ENCODE measurements around the gene RACGAP1. TPM values are rescaled to one million over a fixed set of nuclear protein-coding genes. Genes with fewer than 3 reads are reported as not detected.
A peak's percentile ranks its signal among the peaks of the same experiment; 100 is the strongest.
"Not testable (repeated sequence)": the region's sequence is repeated elsewhere in the genome, so short reads cannot be mapped to it uniquely, and the experiment has no call there.

Gene RACGAP1
- total RNA-seq, 1 donor from 2014 or later: 49.2 TPM

DNA sequence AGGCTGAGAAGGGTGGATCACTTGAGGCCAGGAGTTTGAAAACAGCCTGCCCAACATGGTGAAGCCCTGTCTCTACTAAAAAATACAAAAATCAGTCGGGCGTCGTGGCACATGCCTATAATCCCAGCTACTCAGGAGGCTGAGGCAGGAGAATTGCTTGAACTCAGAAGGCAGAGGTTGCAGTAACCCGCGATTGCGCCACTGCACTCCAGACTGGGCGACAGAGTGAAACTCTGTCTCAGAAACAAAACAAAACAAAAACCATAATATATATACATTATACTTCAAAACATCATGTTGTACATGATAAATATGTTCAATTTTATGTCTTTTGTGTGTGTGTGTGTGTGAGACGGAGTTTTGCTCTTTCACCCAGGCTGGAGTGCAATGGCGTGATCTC, 5.2 kb upstream of the RACGAP1 start:
- not testable (repeated sequence) for DNase-seq (ENCODE audit: low read depth, low spot score)

DNA sequence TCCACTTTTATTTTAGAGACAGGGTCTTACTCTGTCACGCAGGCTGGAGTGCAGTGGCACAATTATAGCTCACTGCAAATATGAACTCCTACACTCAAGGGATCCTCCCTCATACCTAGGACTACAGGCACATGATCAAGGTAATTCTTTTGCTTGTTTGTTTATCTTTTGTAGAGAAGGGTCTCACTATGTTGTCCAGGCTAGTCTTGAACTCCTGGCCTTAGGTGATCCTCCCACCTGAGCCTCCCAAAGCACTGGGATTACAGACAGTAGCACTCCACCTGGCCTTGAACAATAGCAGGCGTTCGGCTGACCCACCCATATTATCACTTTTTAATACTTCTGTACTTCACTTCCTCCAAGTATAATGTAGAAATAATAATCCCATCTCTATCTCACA, 1.4 kb upstream of the RACGAP1 start:
- no peak for DNase-seq (ENCODE audit: low read depth, low spot score)

DNA sequence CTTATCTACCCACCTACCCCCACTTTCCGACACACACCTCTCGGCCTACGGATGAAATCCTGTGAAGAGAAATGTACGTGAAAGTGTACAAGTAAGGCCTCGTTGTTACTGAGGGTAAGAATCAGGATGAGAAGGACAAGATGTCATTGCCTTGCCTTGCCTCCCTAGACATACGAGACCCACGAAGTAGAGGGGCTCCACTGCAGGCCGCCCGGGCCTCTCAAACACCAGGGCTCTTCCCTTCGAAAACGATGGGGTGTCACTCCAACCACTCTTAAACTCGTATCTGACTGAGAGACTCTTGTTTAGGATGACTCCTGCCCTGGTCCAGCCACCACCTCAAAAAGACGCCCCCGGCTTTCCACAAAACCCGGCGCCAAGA, 498 bp downstream of the RACGAP1 start:
- DNase-seq (ENCODE audit: low read depth, low spot score): no peak

DNA sequence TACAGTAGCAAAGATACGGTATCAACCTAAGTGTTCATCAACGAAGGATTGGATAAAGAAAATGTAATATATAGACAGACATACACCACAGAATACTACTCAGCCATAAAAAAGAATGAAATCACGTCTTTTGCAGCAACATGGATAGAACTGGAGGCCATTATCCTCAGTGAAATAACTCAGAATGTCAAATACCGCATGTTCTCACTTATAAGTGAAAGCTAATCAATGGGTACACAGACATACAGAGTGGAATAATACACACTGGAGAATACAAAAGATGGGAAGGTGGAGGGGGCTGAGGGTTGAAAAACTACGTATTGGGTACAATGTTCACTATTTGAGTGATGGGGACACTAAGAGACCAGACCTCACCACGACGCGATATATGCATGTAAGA, 1.1 kb downstream of the RACGAP1 start:
- DNase-seq (ENCODE audit: low read depth, low spot score): no peak

DNA sequence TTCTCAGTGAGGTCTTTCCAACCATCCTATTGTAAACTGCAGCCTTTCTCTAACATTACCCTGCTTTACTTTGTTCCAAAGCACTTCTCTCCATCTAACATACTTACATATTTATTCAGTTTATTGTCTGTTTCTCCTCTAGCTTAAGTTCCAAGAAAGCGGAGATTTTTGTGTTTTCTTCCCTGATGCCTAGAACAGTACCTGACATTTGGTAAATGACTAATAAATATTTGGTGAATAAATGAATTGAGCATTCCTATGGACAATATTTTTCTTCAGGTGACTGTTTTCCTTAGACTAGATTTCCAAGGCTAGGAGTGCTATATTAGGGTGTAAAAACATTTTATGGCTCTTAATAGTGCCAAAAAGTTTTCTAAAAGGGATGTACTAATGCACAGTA, 2.4 kb downstream of the RACGAP1 start:
- no peak for DNase-seq (ENCODE audit: low read depth, low spot score)

- no peak for DNase-seq (ENCODE audit: low read depth, low spot score)
Observed at GRCh38 chr12:50021031-50021430, 4.3 kb downstream of the RACGAP1 start.

DNA sequence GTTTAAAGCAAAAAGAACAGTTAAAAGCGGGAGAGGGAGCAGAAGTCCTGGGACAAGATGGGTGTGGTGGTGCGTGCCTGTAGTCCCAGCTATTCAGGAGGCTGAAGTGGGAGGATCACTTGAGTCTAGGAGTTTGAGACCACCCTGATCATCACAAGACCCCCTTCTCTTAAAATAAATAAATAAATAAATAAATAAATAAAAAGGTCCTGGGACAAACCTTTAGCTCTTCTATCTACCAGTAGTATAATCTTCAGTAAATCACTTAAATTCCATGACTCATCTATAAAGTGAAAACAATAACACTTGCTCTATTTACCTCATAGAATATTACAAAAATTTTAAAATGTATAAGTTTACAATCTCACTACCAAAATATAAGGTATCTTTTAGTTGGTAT, 5.8 kb downstream of the RACGAP1 start:
- no peak for DNase-seq (ENCODE audit: low read depth, low spot score)

DNA sequence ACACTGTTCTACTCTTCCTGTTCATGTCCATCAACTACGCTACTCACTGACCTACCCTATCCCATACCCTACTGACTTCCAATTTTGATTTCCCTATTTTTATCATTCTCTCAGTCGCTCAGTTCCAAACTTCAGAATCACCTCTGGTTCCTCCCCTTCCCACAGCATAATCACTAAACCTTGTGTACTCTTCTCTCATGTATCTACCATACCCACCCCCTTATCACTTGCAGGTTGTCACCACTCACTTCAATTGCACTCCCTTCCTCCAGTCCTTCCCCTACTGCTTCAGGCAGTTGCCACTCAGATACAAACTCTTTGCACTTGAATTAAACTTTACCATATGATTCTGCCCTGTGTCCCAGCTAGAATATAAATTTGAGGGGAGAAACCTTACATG, 6.3 kb downstream of the RACGAP1 start:
- DNase-seq (ENCODE audit: low read depth, low spot score): no peak

DNA sequence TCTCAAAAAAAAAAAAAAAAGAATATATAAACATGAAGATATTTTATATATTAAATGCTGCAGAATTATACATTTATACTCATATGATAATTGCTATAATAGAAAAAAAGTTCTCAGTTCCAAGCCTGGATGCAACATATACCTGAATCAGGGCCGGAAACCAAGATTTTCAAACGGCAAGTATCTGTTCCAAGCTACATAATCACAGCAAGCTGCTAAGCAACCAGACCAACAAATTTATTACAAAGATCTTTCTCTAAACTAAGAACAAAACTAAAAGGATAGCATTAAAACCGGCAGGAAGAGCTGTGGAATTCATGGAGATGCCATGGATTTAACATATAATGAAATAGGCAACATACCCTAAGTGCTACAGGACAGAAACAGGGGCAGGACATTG, 7.1 kb downstream of the RACGAP1 start:
- DNase-seq (ENCODE audit: low read depth, low spot score): no peak

DNA sequence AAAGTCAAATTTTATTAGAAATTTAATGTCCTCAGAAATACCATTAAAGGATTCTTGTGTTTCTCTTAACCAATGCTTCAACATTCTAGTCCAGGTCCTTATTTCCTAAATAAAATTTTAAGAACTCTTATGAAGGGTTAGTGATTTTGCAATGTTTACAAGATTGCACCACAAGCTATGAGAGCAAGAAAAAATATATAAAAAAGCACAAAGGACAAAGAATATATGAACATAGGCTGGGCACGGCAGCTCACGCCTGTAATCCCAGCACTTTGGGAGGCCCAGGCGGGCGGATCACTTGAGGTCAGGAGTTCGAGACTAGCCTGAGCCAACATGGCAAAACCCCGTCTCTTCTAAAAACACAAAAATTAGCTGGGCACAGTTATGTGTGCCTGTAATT, 7.7 kb downstream of the RACGAP1 start:
- no peak for DNase-seq (ENCODE audit: low read depth, low spot score)

DNA sequence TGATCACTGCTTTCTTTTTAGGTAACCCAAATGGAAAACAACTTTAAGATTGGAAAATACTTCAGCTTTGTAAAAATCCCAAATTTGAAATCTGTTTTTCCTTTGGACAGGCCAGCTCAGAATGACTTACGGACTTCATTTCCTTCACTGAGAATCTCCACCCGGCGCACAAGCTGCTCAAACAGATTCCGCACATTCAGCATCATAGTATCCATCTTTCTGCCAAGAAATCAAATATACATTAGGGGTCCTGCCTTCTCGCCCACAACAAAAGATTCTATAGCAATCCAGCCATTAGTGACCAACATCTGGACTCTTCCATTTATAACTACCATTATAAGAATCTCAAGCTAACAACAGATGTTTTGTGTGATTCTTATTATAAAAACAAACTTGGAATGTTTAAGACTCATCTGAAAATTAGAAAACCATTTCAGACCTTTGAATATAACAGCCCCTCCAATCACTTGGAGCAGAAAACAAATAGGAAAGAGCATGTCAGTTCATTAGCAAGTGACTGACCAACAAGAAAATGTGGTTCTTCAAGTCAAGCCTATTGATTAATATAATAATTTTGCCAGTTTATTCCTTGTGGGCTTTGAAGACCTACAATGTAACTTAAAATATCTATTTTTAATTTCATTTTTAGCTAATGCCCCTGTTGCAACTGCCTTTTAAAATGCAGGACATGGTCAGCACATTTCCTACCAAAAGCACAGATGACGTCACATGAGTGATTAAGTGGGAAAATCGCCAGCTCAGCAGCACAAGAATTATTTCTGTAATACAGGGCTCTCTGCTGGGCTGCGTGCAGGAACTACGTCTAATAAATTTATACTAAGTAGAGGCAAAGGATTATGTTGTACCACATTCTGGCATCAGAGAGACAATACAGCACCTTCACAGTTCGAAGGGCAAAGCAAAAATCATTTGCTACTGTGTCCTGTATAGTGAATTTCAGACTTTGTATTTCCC, 8.5 kb downstream of the RACGAP1 start:
- DNase-seq (ENCODE audit: low read depth, low spot score): peak; percentile 26

DNA sequence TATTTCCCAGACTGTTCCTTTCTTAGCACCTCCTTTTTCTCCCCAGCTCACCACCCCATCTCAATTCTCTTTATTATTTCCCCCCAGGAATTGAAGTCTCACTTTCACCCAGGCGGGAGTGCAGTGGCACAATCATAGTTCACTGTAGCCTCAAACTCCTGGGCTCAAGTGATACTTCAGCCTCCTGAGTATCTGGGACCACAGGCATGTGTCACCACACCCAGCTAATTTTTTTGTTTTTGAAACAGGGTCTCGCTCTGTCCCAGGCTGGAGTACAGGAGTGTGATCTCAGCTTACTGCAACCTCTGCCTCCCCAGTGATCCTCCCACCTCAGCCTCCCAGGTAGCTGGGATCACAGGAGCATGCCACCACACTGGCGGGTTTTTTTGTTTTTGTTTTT, 11.0 kb downstream of the RACGAP1 start:
- DNase-seq (ENCODE audit: low read depth, low spot score): no peak

DNA sequence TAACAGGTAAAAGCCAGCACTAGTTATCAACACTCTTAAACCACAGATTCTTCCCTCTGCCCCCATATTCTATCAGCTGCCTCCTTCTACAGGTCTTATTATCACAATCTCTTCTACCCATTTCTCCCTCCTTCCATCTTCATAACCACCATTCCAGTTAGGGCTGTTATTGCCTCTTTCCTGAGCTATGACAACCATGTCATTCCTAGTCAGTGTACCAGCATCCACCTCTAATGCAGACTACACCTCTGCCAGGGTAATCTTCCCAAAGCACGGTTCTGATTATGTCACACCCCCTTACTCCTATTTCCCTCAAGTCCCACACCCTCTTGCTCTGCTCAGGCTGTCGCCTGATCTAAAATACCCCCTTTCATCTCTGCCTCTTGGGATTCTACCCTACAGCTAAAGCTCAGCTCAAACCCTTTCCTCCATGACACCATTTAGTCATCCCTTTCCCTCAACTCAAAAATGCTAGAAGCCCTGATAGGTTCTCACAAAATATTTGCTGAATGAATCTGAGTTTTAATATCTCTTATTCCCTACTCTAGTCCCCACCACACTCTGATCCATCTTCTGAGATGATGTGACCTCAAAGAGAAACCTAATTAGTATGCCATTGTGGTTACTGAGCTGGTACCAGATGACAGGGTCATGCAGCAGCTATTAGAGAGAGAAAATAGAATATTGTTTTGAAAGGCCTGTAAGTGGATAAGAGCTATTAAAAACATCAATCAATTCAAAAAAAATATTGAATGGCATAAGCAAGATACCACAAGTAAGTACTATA, 11.7 kb downstream of the RACGAP1 start:
- DNase-seq (ENCODE audit: low read depth, low spot score): no peak

DNA sequence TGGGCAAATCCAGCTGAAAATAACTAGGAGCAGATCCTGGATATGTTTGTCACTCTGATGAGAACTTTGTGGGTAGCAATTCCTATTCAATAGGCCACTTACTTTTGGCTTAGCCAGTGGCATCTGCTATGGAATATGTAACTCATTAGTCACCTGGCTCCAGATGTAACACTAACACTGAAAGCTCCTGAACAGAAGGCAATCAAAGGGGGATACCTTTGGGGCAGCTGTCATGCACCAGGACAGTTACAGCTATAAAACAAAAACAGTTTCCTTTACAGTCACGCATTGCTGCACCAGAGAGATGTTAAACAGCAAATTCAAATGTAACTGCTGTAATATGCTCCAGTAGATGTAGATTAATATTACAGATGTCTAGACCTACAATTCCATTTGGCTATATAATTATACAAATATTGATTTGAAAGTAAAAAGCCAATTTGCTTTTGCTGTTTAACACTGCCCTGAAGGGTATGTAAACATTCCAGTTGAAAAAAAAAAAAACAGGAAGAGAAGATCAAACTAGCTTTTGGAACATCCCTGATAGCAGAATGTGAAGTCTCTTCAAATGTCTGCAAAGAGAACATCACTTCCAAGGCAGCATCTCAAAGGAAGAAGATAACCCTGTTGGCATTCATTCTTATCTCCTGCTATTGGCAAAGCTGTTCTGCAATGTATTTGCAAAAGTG, 18.4 kb downstream of the RACGAP1 start:
- DNase-seq (ENCODE audit: low read depth, low spot score): no peak

DNA sequence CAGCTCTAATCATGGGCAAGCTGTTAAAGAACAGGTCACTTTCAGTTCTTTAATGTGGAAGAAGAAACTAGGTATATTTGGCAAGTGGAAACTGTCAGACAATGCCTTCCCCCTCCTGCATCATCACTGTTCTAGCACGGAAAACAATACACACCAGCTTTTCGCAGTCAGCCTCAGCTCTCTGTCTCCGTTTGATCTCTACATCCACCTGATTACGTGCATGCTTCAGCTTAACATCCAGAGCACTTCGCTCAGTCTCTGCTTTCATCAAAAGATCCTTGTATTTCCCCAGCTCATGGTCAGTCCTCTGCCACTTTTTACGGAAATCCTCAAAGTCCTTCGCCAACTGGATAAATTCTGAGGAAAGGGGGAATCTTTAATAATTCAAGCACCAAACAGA, 19.0 kb downstream of the RACGAP1 start:
- DNase-seq (ENCODE audit: low read depth, low spot score): no peak

GRCh38 chr12:50005175-50005574, 20.1 kb downstream of the RACGAP1 start:
- DNase-seq (ENCODE audit: low read depth, low spot score): no peak

- no peak for DNase-seq (ENCODE audit: low read depth, low spot score)
Observed at GRCh38 chr12:50004696-50005095, 20.6 kb downstream of the RACGAP1 start.

- no peak for DNase-seq (ENCODE audit: low read depth, low spot score)
Observed at GRCh38 chr12:50003595-50003994, 21.7 kb downstream of the RACGAP1 start.

DNA sequence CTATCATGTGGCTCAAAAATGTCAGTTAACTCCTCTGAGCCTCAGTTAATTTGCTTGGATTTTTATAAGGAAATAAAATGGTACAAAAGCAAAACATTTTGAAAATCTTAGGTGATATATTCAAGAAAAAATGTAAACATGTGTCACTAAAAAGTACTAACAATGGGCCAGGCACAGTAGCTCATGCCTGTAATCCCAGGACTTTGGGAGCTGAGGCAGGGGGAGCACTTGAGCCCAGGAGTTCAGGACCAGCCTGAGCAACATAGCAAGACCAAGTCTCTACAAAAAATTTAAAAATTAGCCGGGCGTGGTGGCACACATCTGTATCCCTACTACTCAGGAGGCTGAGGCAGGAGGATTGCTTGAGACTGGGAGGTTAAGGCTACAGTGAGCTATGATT, 26.8 kb downstream of the RACGAP1 start:
- no peak for DNase-seq (ENCODE audit: low read depth, low spot score)

GRCh38 chr12:49990273-49990672, 35.0 kb downstream of the RACGAP1 start:
- DNase-seq (ENCODE audit: low read depth, low spot score): no peak

DNA sequence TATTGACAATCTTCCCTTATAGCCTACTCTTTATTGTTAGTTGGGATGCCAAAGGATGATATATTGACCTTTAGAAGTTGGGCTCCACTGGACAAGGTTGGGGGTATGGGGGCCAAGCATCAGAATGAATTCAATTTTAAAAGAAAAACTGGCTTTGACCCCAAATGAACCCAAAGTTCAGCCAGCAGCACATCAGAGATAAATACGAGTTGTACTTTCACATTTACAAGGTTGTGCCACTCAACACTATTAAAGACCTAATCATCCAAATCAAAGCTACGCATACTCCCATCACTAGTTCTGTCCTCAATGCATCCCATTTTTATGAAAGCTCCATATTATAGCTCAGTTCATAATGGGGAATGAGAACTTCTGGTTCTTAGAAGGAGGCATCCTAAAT, 35.9 kb downstream of the RACGAP1 start:
- DNase-seq (ENCODE audit: low read depth, low spot score): not testable (repeated sequence)

All from pulmonary artery endothelial cell (primary cell).